ENCODE data around the gene ATRIP.

DNA sequence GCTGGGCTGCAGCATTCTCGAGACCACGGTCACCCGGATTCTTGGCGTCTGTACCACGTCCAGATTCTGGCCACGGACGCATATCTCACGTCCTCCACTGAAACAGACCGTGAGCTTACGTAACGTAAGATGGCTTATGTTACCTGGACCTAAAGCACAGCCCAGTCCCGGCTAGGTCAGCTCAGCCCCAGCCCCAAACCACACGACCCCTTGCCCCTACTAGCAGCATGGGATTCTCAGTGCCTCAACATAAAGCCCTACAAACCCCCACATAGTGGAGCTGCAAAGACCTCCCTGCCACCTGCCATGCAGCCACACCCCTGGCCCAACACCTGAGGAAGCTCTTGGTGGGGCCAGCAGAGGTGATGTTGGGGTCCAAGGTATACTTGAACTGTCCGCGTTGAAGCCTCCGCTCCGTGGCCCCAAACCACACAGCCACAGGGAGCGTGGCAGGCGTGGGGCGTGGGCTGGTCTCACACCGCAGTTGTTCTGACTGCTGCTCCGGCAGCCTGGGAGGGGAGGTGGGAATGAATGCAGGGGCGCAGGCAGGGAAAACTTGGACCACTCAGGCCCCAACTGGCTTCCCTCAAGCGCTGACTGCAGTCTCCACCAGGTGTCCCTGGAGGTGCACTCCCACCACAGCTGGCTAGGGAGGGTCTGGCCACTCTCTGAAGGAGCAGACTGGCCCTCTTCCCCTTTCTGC is 31.1 kb upstream of the ATRIP start:
- TF ChIP-seq, protein P1, sequence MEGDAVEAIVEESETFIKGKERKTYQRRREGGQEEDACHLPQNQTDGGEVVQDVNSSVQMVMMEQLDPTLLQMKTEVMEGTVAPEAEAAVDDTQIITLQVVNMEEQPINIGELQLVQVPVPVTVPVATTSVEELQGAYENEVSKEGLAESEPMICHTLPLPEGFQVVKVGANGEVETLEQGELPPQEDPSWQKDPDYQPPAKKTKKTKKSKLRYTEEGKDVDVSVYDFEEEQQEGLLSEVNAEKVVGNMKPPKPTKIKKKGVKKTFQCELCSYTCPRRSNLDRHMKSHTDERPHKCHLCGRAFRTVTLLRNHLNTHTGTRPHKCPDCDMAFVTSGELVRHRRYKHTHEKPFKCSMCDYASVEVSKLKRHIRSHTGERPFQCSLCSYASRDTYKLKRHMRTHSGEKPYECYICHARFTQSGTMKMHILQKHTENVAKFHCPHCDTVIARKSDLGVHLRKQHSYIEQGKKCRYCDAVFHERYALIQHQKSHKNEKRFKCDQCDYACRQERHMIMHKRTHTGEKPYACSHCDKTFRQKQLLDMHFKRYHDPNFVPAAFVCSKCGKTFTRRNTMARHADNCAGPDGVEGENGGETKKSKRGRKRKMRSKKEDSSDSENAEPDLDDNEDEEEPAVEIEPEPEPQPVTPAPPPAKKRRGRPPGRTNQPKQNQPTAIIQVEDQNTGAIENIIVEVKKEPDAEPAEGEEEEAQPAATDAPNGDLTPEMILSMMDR (IDR thresholded peaks at IDR 0.05) = no peak
- no peak for TF ChIP-seq ZFX (IDR thresholded peaks at IDR 0.05; ENCODE audit: borderline replicate concordance)

Measured in 22Rv1 (cell line).